SK-N-SH (cell line): Measurements from ENCODE around the gene IDH2. TPM values are rescaled to one million over a fixed set of nuclear protein-coding genes. Genes with fewer than 3 reads are reported as not detected.
"Not testable (repeated sequence)": the region's sequence is repeated elsewhere in the genome, so short reads cannot be mapped to it uniquely, and the experiment has no call there.

Experiments used
- CTCF ChIA-PET: fragments of 300-600, 350-600 bp; formaldehyde crosslinking; extraction: SDS; loops from one replicate; lab custom pipeline; 2021; lab: Yijun Ruan, JAX
- POLR2A ChIA-PET: fragments of 350-600 bp; sonication (Branson Sonifier 250); formaldehyde crosslinking; extraction: SDS; loops from one replicate; lab custom pipeline; 2020; ENCODE audit warnings: antibody characterized with exemption, inconsistent platforms; lab: Yijun Ruan, JAX
- DNase-seq: peaks from one replicate; pipeline ENCODE4 v3.0.0; 2012
- H2AFZ ChIP-seq: fragments of 200-600 bp; sonication (generic); 2 replicates; pipeline ENCODE4 v1.8.1; 2016; ENCODE audit warnings: antibody characterized with exemption, mild to moderate bottlenecking, low read depth
- H3F3A ChIP-seq: fragments of 200-600 bp; sonication (generic); replicated peaks from 2 replicates; pipeline ENCODE3; 2016; ENCODE audit warnings: antibody characterized with exemption, mild to moderate bottlenecking; ENCODE audit not compliant: insufficient read depth
- H3K27ac ChIP-seq, 2 experiments: fragments of 200-500 bp in 1 of 2; fragments of 200-600 bp in 1 of 2; sonication (Bioruptor generic) in 1 of 2; sonication (generic), shearing (Covaris generic) in 1 of 2; 2 replicates each; pipeline versions ENCODE4 v1.5.1 to v1.6.1; 2014 to 2016; ENCODE audit warnings: low read depth in 2 of 2, inconsistent platforms in 1 of 2, low read length in 1 of 2, mild to moderate bottlenecking in 1 of 2, mixed read lengths in 1 of 2
- H3K27me3 ChIP-seq: fragments of 200-600 bp; sonication (generic), shearing (Covaris generic); 2 replicates; pipeline ENCODE4 v1.6.1; 2016; ENCODE audit warnings: mixed run types; ENCODE audit not compliant: insufficient read depth
- H3K36me3 ChIP-seq, 2 experiments: fragments of 200-500 bp in 1 of 2; fragments of 200-600 bp in 1 of 2; sonication (Bioruptor generic) in 1 of 2; sonication (generic) in 1 of 2; replicated peaks in 1 of 2; 2 replicates each; pipeline versions ENCODE3 to v1.5.1; 2014 to 2016; ENCODE audit warnings: low read length in 1 of 2, mild to moderate bottlenecking in 1 of 2; ENCODE audit not compliant: insufficient read depth in 2 of 2, control insufficient read depth in 1 of 2
- H3K4me1 ChIP-seq, 2 experiments: fragments of 200-500 bp in 1 of 2; fragments of 200-600 bp in 1 of 2; sonication (Bioruptor generic) in 1 of 2; sonication (generic), shearing (Covaris generic) in 1 of 2; 2 replicates each; pipeline versions ENCODE4 v1.5.1 to v1.6.1; 2014 to 2016; ENCODE audit warnings: low read depth in 1 of 2, low read length in 1 of 2, mixed run types in 1 of 2; ENCODE audit not compliant: insufficient read depth in 2 of 2, control insufficient read depth in 1 of 2
- H3K4me2 ChIP-seq: fragments of 200-600 bp; sonication (generic), shearing (Covaris generic); 2 replicates; pipeline ENCODE4 v1.6.1; 2017; ENCODE audit warnings: mixed run types
- H3K4me3 ChIP-seq, 2 experiments: fragments of 200-500 bp in 1 of 2; fragments of 200-600 bp in 1 of 2; sonication (Bioruptor generic) in 1 of 2; sonication (generic), shearing (Covaris generic) in 1 of 2; 2 replicates each; pipeline versions ENCODE4 v1.5.1 to v1.8.1; 2014 to 2016; ENCODE audit warnings: low read depth in 2 of 2, inconsistent platforms in 1 of 2, low read length in 1 of 2, mild to moderate bottlenecking in 1 of 2, mixed read lengths in 1 of 2, moderate library complexity in 1 of 2
- H3K79me2 ChIP-seq: fragments of 200-600 bp; sonication (generic); 2 replicates; pipeline ENCODE4 v1.8.1; 2017; ENCODE audit warnings: mild to moderate bottlenecking; ENCODE audit not compliant: insufficient read depth
- H3K9ac ChIP-seq: fragments of 200-600 bp; sonication (generic); 2 replicates; pipeline ENCODE4 v1.6.1; 2017; ENCODE audit warnings: mixed run types
- H3K9me2 ChIP-seq: fragments of 200-600 bp; sonication (generic); 2 replicates; pipeline ENCODE4 v1.6.1; 2017; ENCODE audit warnings: mixed run types
- H3K9me3 ChIP-seq: fragments of 200-600 bp; sonication (generic); 2 replicates; pipeline ENCODE4 v1.6.1; 2017; ENCODE audit warnings: mixed run types, mild to moderate bottlenecking, moderate library complexity
- H4K20me1 ChIP-seq: fragments of 200-600 bp; sonication (generic); 2 replicates; pipeline ENCODE4 v1.6.1; 2017; ENCODE audit warnings: mild to moderate bottlenecking, mixed run types; ENCODE audit not compliant: insufficient read depth
- MEF2A ChIP-seq: IDR thresholded peaks from 2 replicates; pipeline ENCODE4 v1.4.0; 2012; ENCODE audit warnings: low read depth, borderline replicate concordance
- MXI1 ChIP-seq: IDR thresholded peaks from 2 replicates; pipeline ENCODE4 v1.6.1; 2012; ENCODE audit warnings: mild to moderate bottlenecking, low read depth, low read length, improper control_type of control experiment
- NRF1 ChIP-seq: IDR thresholded peaks from 2 replicates; pipeline ENCODE4 v1.6.1; 2012; ENCODE audit warnings: low read depth, mild to moderate bottlenecking, low read length
- POLR2AphosphoS5 ChIP-seq: IDR thresholded peaks from 2 replicates; pipeline ENCODE4 v1.6.1; 2012; ENCODE audit warnings: low read depth, low read length
- RCOR1 ChIP-seq: fragments of 150-350 bp; IDR thresholded peaks from 2 replicates; pipeline ENCODE4 v1.6.1; 2017; ENCODE audit warnings: antibody characterized with exemption, low read length
- TAF1 ChIP-seq: IDR thresholded peaks from 2 replicates; pipeline ENCODE4 v1.6.1; 2012; ENCODE audit warnings: low read depth, mild to moderate bottlenecking, low read length, moderate library complexity, borderline replicate concordance
- WGBS: methylation state at CpG from one replicate; pipeline ENCODE4 v1.1.6; 2017; ENCODE audit warnings: low lambda C conversion rate; 5-methylcytosine and 5-hydroxymethylcytosine counted together
- polyA plus RNA-seq, 3 experiments: library from polyadenylated mRNA; depleted of rRNA; stranded (reverse); fragments of >200 nt; gene quantifications; 2 replicates each; pipeline ENCODE4 v1.2.3, GENCODE V29; 2012

Gene IDH2
- polyA plus RNA-seq (2012; rRNA removed): 24.7 and 25.2 TPM in 2 replicates
- 12.0 and 19.2 TPM in 2 replicates for polyA plus RNA-seq (2012; cell fraction: cytosol; rRNA removed)
- polyA plus RNA-seq (2012; cell fraction: nucleus; rRNA removed): 15.3 TPM in 2 replicates

DNA sequence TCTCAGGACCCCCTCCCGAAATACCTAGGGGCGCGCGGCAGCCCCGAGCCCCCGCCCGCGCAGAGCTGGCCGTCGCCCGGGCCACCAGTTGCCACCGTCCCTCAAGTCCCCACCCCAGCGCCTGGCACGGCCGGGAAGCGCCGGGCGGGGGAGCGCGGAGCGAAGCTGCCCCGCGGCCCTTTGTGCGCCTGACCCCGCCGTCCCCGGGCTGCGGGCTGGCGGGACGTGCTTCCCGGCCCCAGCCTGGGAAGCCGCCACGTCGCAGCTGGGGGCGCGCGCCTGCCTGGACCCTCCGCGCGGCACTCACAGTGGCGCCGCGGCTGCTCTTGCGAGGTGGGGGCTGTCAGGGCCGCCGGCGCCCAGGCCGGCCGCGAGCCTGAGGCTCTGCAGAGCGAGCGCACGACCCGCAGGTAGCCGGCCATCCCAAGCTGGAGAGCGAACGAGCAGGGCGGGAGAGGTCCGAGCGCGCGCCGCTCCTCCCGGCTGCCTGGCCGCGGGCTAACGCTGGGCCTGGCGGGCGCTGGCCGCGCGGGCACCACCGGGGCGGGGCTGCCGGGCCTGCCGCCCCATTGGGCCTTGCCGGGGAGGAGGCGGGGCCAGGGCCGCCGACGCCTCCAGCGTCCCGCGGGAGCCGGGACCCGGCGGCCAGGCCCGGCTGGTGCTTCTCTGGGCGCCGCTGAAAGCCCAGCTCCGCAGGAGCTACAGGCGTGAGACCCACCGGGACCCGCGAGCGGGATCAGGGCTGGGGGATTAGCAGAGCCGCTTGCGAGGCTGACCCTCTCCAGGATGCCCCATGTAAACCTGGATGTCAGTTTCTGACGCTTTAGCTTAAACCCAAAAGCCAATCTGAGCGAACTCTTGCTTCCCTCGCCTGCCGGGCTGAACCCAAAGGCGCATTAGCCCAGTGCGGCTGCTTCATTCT lies at the start of gene IDH2:
Gene IDH2 (minus strand): TSS at position 500 of the 922 bp plus-strand sequence. CDS start 78 bp downstream, at position 422.
- H3K4me2 ChIP-seq: peak within 1 kb of the TSS; percentile 82
- H2AFZ ChIP-seq: peak within 1 kb of the TSS; percentile 98
- CTCF ChIA-PET: interaction anchor here (1.2 to 2.1 kb wide), 7 partner anchors 14 to 209 kb away, joined by 3 to 7 read pairs (median 4); partner anchors contain the start of genes AP3S2 and TTLL13
- H3K4me3 ChIP-seq: peak within 1 kb of the TSS; percentile 77 to 79
- H3K36me3 ChIP-seq: no peaks in the 10 kb centered on the region
- H3K27ac ChIP-seq: peak within 1 kb of the TSS; percentile 48 to 81; a peak in 3 of 4 replicates
- no peak for TF ChIP-seq NRF1
- peak; percentile 45; the same call in 1 of the 2 replicates for TF ChIP-seq TAF1
- TF ChIP-seq POLR2AphosphoS5: peak; percentile 38; the same call in 1 of the 2 replicates
- TF ChIP-seq MXI1: peak; percentile 68
- TF ChIP-seq RCOR1: 0 out of 2 replicates have a peak, but pooled peaks have one; percentile 31
- no peak for TF ChIP-seq MEF2A
- H3K9me2 ChIP-seq: no peaks in the 10 kb centered on the region
- no peaks in the 10 kb centered on the region for H3K9me3 ChIP-seq
- peaks cover 12 to 32% of the 10 kb centered on the region in 2 experiments; a peak in 2 of 4 replicates for H3K4me1 ChIP-seq
- H3K27me3 ChIP-seq: no peaks in the 10 kb centered on the region
- H3K79me2 ChIP-seq: peaks cover 8% of the 10 kb centered on the region; the same call in 1 of the 2 replicates
- H4K20me1 ChIP-seq: no peaks in the 10 kb centered on the region
- peak within 1 kb of the TSS; percentile 83 for H3K9ac ChIP-seq
- 3% methylated on average over 6 of the region's 104 CpGs for WGBS
- POLR2A ChIA-PET: interaction anchor here (0.8 to 2.1 kb wide), 6 partner anchors 13 to 208 kb away, joined by 3 to 10 read pairs (median 4); partner anchors contain the start of genes AP3S2, CIB1 and GDPGP1
- H3F3A ChIP-seq: peaks cover 3% of the 10 kb centered on the region
- peak; percentile 98 for DNase-seq

DNA sequence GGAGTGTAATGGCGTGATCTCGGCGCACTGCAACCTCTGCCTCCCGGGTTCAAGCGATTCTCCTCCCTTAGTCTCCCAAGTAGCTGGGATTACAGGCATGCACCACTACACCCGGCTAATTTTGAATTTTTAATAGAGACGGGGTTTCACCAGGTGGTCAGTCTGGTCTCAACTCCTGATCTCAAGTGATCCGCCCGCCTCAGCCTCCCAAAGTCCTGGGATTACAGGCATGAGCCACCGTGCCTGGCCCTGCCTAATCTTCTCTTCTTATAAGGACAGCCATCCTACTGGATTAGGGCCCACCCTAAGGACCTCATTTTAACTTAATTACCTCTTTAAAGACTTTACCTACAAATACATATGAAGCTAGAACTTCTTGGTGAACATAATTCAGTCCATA lies 48.3 kb upstream of the IDH2 start:
- H3K9me2 ChIP-seq, H3F3A ChIP-seq, H3K79me2 ChIP-seq, H4K20me1 ChIP-seq, POLR2A ChIA-PET, DNase-seq, H3K4me3 ChIP-seq, H3K9ac ChIP-seq, H3K27me3 ChIP-seq, H3K27ac ChIP-seq, H2AFZ ChIP-seq, H3K9me3 ChIP-seq, H3K4me2 ChIP-seq, H3K36me3 ChIP-seq: not testable (repeated sequence)
- CTCF ChIA-PET: interaction anchor here (0.9 to 4.6 kb wide), 5 partner anchors 42 to 136 kb away, joined by 3 to 27 read pairs (median 7); partner anchors contain the start of genes CIB1 and GDPGP1
- H3K4me1 ChIP-seq: peaks cover 0 to 23% of the 10 kb centered on the region in 2 experiments; a peak in 1 of 4 replicates
- WGBS: 98% methylated on average over 10 of the region's 10 CpGs
